H1 (cell line): ENCODE measurements around the gene E2F8. TPM values are rescaled to one million over a fixed set of nuclear protein-coding genes. Genes with fewer than 3 reads are reported as not detected.

ENCODE experiments used
- CTCF ChIA-PET: fragments of 300-600 bp; sonication (Branson Sonifier 250); formaldehyde crosslinking; loops from one replicate; lab custom pipeline; 2021; ENCODE audit not compliant: partially characterized antibody; lab: Charles Lee
- POLR2A ChIA-PET: fragments of 300-600 bp; sonication (Branson Sonifier 250); formaldehyde crosslinking; loops from one replicate; lab custom pipeline; 2021; ENCODE audit warnings: inconsistent platforms; ENCODE audit not compliant: partially characterized antibody; lab: Charles Lee
- DNase-seq, 2 experiments: peaks; one replicate each; pipeline versions ENCODE4 v3.0.0 to v3.0.0-alpha.2; 2010 to 2022; ENCODE audit warnings: low spot score in 2 of 2, low read depth in 1 of 2, mixed read lengths in 1 of 2
- FAIRE-seq: peaks from 2 replicates; lab custom pipeline; 2011; peaks lifted over from hg19 to GRCh38; lab: Jason Lieb, UNC
- H2AFZ ChIP-seq: 2 replicates; pipeline ENCODE4 v1.8.1; 2012; ENCODE audit warnings: low read length, inconsistent platforms
- H2AK5ac ChIP-seq: 2 replicates; pipeline ENCODE4 v1.6.1; 2013; ENCODE audit warnings: low read depth, low read length
- H2BK120ac ChIP-seq: replicated peaks from 2 replicates; pipeline ENCODE3; 2013; ENCODE audit warnings: low read depth, low read length, inconsistent platforms
- H2BK12ac ChIP-seq: 2 replicates; pipeline ENCODE4 v1.6.1; 2013; ENCODE audit warnings: low read depth, low read length
- H2BK15ac ChIP-seq: 2 replicates; pipeline ENCODE4 v1.6.1; 2013; ENCODE audit warnings: low read length
- H2BK20ac ChIP-seq: 2 replicates; pipeline ENCODE4 v1.6.1; 2013; ENCODE audit warnings: low read length
- H2BK5ac ChIP-seq: 2 replicates; pipeline ENCODE4 v1.6.1; 2013; ENCODE audit warnings: low read depth, low read length
- H3K14ac ChIP-seq: 2 replicates; pipeline ENCODE4 v1.6.1; 2013; ENCODE audit warnings: inconsistent platforms; ENCODE audit not compliant: insufficient read length
- H3K18ac ChIP-seq: 2 replicates; pipeline ENCODE4 v1.6.1; 2013; ENCODE audit warnings: low read length; ENCODE audit errors: extremely low read depth
- H3K23ac ChIP-seq: 2 replicates; pipeline ENCODE4 v1.6.1; 2013; ENCODE audit warnings: inconsistent platforms; ENCODE audit not compliant: insufficient read length
- H3K23me2 ChIP-seq: 2 replicates; pipeline ENCODE4 v1.6.1; 2013; ENCODE audit warnings: low read depth, low read length
- H3K27ac ChIP-seq: 2 replicates; pipeline ENCODE4 v1.6.1; 2011; ENCODE audit warnings: low read depth, low read length, inconsistent platforms
- H3K27me3 ChIP-seq, 4 experiments: replicated peaks in 1 of 4; 1 replicate in 1 of 4; 2 replicates in 3 of 4; pipeline versions ENCODE4 v1.6.1 to v1.8.1; 2011 to 2013; ENCODE audit warnings: low read length in 3 of 4, mild to moderate bottlenecking in 3 of 4, inconsistent platforms in 2 of 4, mixed read lengths in 2 of 4, moderate library complexity in 1 of 4; ENCODE audit not compliant: control insufficient read depth in 3 of 4, insufficient read depth in 3 of 4; ENCODE audit errors: extremely low read depth in 1 of 4
- H3K36me3 ChIP-seq, 4 experiments: 2 replicates each; pipeline versions ENCODE4 v1.6.1 to v1.8.1; 2011 to 2013; ENCODE audit warnings: mild to moderate bottlenecking in 4 of 4, low read length in 3 of 4, moderate library complexity in 2 of 4, control low read depth in 1 of 4, inconsistent platforms in 1 of 4; ENCODE audit not compliant: insufficient read depth in 4 of 4, control insufficient read depth in 2 of 4
- H3K4ac ChIP-seq: replicated peaks from 2 replicates; pipeline ENCODE3; 2013; ENCODE audit warnings: low read length, low read depth, mixed read lengths, inconsistent platforms; ENCODE audit not compliant: insufficient read length
- H3K4me1 ChIP-seq, 4 experiments: replicated peaks in 1 of 4; 1 replicate in 1 of 4; 2 replicates in 3 of 4; pipeline versions ENCODE4 v1.6.1 to v1.8.1; 2011 to 2013; ENCODE audit warnings: low read length in 3 of 4, inconsistent platforms in 2 of 4, mixed read lengths in 1 of 4; ENCODE audit not compliant: insufficient read depth in 4 of 4, control insufficient read depth in 3 of 4
- H3K4me2 ChIP-seq, 2 experiments: 2 replicates each; pipeline versions ENCODE4 v1.6.1 to v1.8.1; 2011 to 2013; ENCODE audit warnings: low read depth in 2 of 2, low read length in 2 of 2, control low read depth in 1 of 2, inconsistent platforms in 1 of 2, mild to moderate bottlenecking in 1 of 2; ENCODE audit not compliant: insufficient read depth in 1 of 2
- H3K4me3 ChIP-seq, 4 experiments: fragments of 200-600, 300-600 bp in 1 of 4; sonication (generic), shearing (Covaris generic), sonication (Bioruptor Twin) in 1 of 4; 2 replicates each; pipeline versions ENCODE4 v1.5.1 to v1.8.1; 2011 to 2016; ENCODE audit warnings: low read length in 4 of 4, low read depth in 3 of 4, control low read depth in 2 of 4, inconsistent platforms in 2 of 4, mild to moderate bottlenecking in 2 of 4, mixed read lengths in 1 of 4, moderate library complexity in 1 of 4; ENCODE audit not compliant: insufficient read depth in 2 of 4; ENCODE audit errors: extremely low read depth in 1 of 4
- H3K56ac ChIP-seq: replicated peaks from 2 replicates; pipeline ENCODE3; 2013; ENCODE audit warnings: low read depth, mild to moderate bottlenecking, mixed read lengths, low read length, inconsistent platforms; ENCODE audit not compliant: insufficient read length
- H3K79me1 ChIP-seq: 2 replicates; pipeline ENCODE4 v1.6.1; 2013; ENCODE audit warnings: low read depth, low read length, control low read depth
- H3K79me2 ChIP-seq, 2 experiments: 2 replicates each; pipeline versions ENCODE4 v1.6.1 to v1.8.1; 2012 to 2013; ENCODE audit warnings: low read length in 2 of 2, mild to moderate bottlenecking in 2 of 2, inconsistent platforms in 1 of 2; ENCODE audit not compliant: insufficient read depth in 2 of 2, control insufficient read depth in 1 of 2
- H3K9ac ChIP-seq, 4 experiments: replicated peaks in 1 of 4; 1 replicate in 1 of 4; 2 replicates in 3 of 4; pipeline versions ENCODE4 v1.6.1 to v1.8.1; 2011 to 2013; ENCODE audit warnings: low read depth in 3 of 4, low read length in 3 of 4, control low read depth in 2 of 4, mild to moderate bottlenecking in 2 of 4, moderate library complexity in 2 of 4, inconsistent platforms in 1 of 4; ENCODE audit errors: extremely low read depth in 1 of 4
- H3K9me3 ChIP-seq, 2 experiments: 2 replicates each; pipeline versions ENCODE4 v1.6.1 to v1.8.1; 2012 to 2013; ENCODE audit warnings: mild to moderate bottlenecking in 2 of 2, moderate library complexity in 2 of 2, control low read depth in 1 of 2, inconsistent platforms in 1 of 2, low read depth in 1 of 2, low read length in 1 of 2, mixed read lengths in 1 of 2; ENCODE audit not compliant: insufficient read depth in 2 of 2
- H4K20me1 ChIP-seq, 2 experiments: replicated peaks in 1 of 2; 2 replicates each; pipeline versions ENCODE3 to v1.8.1; 2011 to 2013; ENCODE audit warnings: inconsistent platforms in 2 of 2, low read length in 2 of 2, mild to moderate bottlenecking in 1 of 2; ENCODE audit not compliant: insufficient read depth in 2 of 2, control insufficient read depth in 1 of 2
- H4K5ac ChIP-seq: 2 replicates; pipeline ENCODE4 v1.6.1; 2013; ENCODE audit warnings: low read length, low read depth, mixed read lengths, inconsistent platforms; ENCODE audit not compliant: insufficient read length
- H4K8ac ChIP-seq: 2 replicates; pipeline ENCODE4 v1.8.0; 2013; ENCODE audit warnings: mild to moderate bottlenecking, moderate library complexity, low read length, inconsistent platforms; ENCODE audit not compliant: insufficient read depth; ENCODE audit errors: extremely low read depth
- H4K91ac ChIP-seq: replicated peaks from 2 replicates; pipeline ENCODE3; 2013; ENCODE audit warnings: low read length, mixed read lengths, inconsistent platforms; ENCODE audit not compliant: insufficient read length
- BACH1 ChIP-seq: IDR thresholded peaks from 2 replicates; pipeline ENCODE4 v1.6.1; 2012; ENCODE audit warnings: low read length, improper control_type of control experiment
- EP300 ChIP-seq, 2 experiments: IDR thresholded peaks; 1 replicate in 1 of 2; 2 replicates in 1 of 2; pipeline ENCODE4 v1.6.1; 2011 to 2012; ENCODE audit warnings: low read depth in 2 of 2, low read length in 2 of 2, mild to moderate bottlenecking in 2 of 2, borderline replicate concordance in 1 of 2, inconsistent platforms in 1 of 2, moderate library complexity in 1 of 2
- GTF2F1 ChIP-seq: IDR thresholded peaks from 2 replicates; pipeline ENCODE4 v1.6.1; 2012; ENCODE audit warnings: low read depth, low read length, improper control_type of control experiment, borderline replicate concordance
- JUN ChIP-seq: IDR thresholded peaks from 2 replicates; pipeline ENCODE4 v1.6.1; 2011; ENCODE audit warnings: low read depth, mild to moderate bottlenecking, improper control_type of control experiment, low read length
- POLR2A ChIP-seq, 2 experiments: IDR thresholded peaks; 1 replicate in 1 of 2; 2 replicates in 1 of 2; pipeline ENCODE4 v1.6.1; 2011; ENCODE audit warnings: low read depth in 2 of 2, low read length in 2 of 2, mild to moderate bottlenecking in 2 of 2; ENCODE audit errors: control extremely low read depth in 1 of 2
- SP2 ChIP-seq: IDR thresholded peaks from 2 replicates; pipeline ENCODE4 v1.6.1; 2012; ENCODE audit warnings: mild to moderate bottlenecking, low read length, inconsistent platforms
- SUZ12 ChIP-seq: fragments of 200-600 bp; sonication (generic); IDR thresholded peaks from 2 replicates; pipeline ENCODE4 v1.6.1; 2012; ENCODE audit warnings: mild to moderate bottlenecking, inconsistent platforms, low read length, moderate library complexity, mixed read lengths
- WGBS, 2 experiments: shearing (Covaris generic) in 1 of 2; methylation state at CpG; one replicate each; pipeline versions ENCODE4 v1.1.6 to v1.1.7; 2013 to 2015; ENCODE audit warnings: low lambda C conversion rate in 2 of 2, mixed read lengths in 2 of 2, inconsistent platforms in 1 of 2, low coverage in 1 of 2, missing lambda C conversion rate in 1 of 2; ENCODE audit not compliant: insufficient replicate concordance in 2 of 2, insufficient coverage in 1 of 2, insufficient read length in 1 of 2; ENCODE audit errors: extremely low coverage in 1 of 2, missing lambda C conversion rate in 1 of 2; 5-methylcytosine and 5-hydroxymethylcytosine counted together
- polyA plus RNA-seq, 7 experiments: library from polyadenylated mRNA; depleted of rRNA in 3 of 7; stranded (reverse) in 5 of 7; unstranded in 2 of 7; fragments of >200 nt in 5 of 7; fragments of 200-250 nt in 2 of 7; gene quantifications; 1 replicate in 5 of 7; 2 replicates in 1 of 7; 4 replicates in 1 of 7; pipeline versions ENCODE4 v1.2.1 to v1.2.3, GENCODE V29; 2011 to 2013; ENCODE audit warnings: missing spikeins in 2 of 7, mixed read lengths in 2 of 7
- total RNA-seq: library from RNA; stranded (reverse); fragmentation: NEBNext Ultra II Directional; extraction: Animal tissue kit (Norgen Biotek cat#: 25700); gene quantifications from 2 replicates; pipeline ENCODE4 v1.2.1, GENCODE V29; 2021

Gene E2F8
- total and polyA plus RNA-seq, 2 of the 8 experiments (the other 6 are each of a cell fraction or from before 2014, with no cell fraction given): 5.4 to 11.4 TPM

DNA sequence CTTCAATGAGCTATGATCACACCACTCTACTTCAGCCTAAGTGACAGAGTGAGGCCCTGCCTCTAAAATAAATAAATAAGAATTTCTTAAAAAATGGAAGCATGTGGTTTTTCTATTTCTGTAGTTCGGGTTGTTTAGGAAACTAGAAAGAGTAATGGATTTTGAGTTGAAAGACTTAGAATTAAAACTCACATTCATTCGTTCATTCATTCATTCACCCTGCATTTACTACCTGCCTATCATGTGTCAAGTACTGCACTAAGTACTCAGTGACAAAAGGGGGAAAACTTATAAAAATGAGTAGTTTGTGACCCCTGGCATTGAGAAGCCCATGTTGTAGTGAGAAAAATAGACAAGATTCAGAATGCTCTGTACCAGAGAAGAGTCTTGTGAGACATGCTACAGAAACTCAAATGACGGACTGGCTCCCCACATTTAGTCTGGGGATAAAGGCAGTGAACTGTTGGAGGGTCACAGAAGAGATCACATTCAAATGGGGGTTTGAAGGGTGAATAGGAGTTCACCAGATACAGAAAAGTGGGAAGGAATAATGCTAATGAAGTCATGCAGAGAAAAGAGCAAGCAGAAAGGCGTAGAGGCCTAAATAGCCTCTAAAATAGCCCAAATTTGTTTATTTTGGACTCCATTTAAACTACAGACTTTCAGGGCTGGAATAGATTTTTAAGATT lies 46.0 kb downstream of the E2F8 start:
- 85% methylated on average over 4 of the region's 4 CpGs; no CpG with 5 or more reads in 1 of the 2 experiments for WGBS, 2 experiments
- no peak for FAIRE-seq

More for the DNA sequence above, 46.0 kb downstream of the E2F8 start:
- no peak overlapping the region for H3K23ac ChIP-seq
- no peak overlapping the region for H2BK120ac ChIP-seq
- no peak overlapping the region for H3K56ac ChIP-seq
- no peaks in the 10 kb centered on the region for H3K23me2 ChIP-seq
- H2BK12ac ChIP-seq: no peak overlapping the region
- no peak for TF ChIP-seq BACH1
- TF ChIP-seq SUZ12: no peak
- no peak for TF ChIP-seq SP2
- TF ChIP-seq GTF2F1: no peak
- TF ChIP-seq EP300 (IDR thresholded peaks at IDR 0.05; ENCODE audit: borderline replicate concordance in 1 of 2, low read depth in 2 of 2, low read length in 2 of 2): no peak
- TF ChIP-seq POLR2A (IDR thresholded peaks at IDR 0.05; ENCODE audit: control extremely low read depth in 1 of 2, low read depth in 2 of 2, low read length in 2 of 2): no peak
- TF ChIP-seq JUN: no peak
- H4K8ac ChIP-seq: no peak overlapping the region
- no peak overlapping the region for H3K14ac ChIP-seq
- H3K79me1 ChIP-seq: no peaks in the 10 kb centered on the region
- H3K4me2 ChIP-seq: no peak overlapping the region
- no peak overlapping the region for H2AFZ ChIP-seq
- ChIA-PET CTCF (interaction anchor here (0.9 kb wide), 1 partner anchor 404 kb away, joined by 3 read pairs; no protein-coding TSS in a partner anchor), POLR2A (no interaction called here)
- H2BK5ac ChIP-seq: no peak overlapping the region
- DNase-seq: no peak
- no peaks in the 10 kb centered on the region for H3K79me2 ChIP-seq
- no peak overlapping the region for H2BK15ac ChIP-seq
- no peak overlapping the region for H3K9ac ChIP-seq
- no peaks in the 10 kb centered on the region for H4K20me1 ChIP-seq
- no peak overlapping the region for H3K4me3 ChIP-seq
- H3K9me3 ChIP-seq: no peaks in the 10 kb centered on the region
- H4K5ac ChIP-seq: no peak overlapping the region
- H3K36me3 ChIP-seq: no peaks in the 10 kb centered on the region
- H3K18ac ChIP-seq: no peak overlapping the region
- H3K4ac ChIP-seq: no peak overlapping the region
- no peak overlapping the region for H3K27ac ChIP-seq
- no peak overlapping the region for H2AK5ac ChIP-seq
- H3K27me3 ChIP-seq: no peaks in the 10 kb centered on the region
- no peaks in the 10 kb centered on the region for H3K4me1 ChIP-seq
- H4K91ac ChIP-seq: no peak overlapping the region
- no peak overlapping the region for H2BK20ac ChIP-seq
